HG02588 (cell line): ENCODE measurements around the gene ATP6V0B.

Experiments
- ATAC-seq: cut with Tn5 transposase; IDR thresholded peaks from one replicate; pipeline ENCODE4 v1.9.1; 2021; ENCODE audit warnings: mild to moderate bottlenecking, moderate library complexity; ENCODE audit not compliant: unreplicated experiment

The ATP6V0B gene

GRCh38 chr1:43974443-43975248 lies at the start of gene ATP6V0B:
Gene ATP6V0B (plus strand): TSS chr1:43974960. CDS start chr1:43975041, 81 bp downstream.
- ATAC-seq: peak; percentile 66

GRCh38 chr1:43925846-43926245 lies 48.9 kb upstream of the ATP6V0B start:
- ATAC-seq: no peak

- no peak for ATAC-seq
Measured at GRCh38 chr1:43930168-43930948, 44.4 kb upstream of the ATP6V0B start.

- no peak for ATAC-seq
Measured at GRCh38 chr1:43930949-43931275, 43.8 kb upstream of the ATP6V0B start.

GRCh38 chr1:43931711-43932660 lies 42.8 kb upstream of the ATP6V0B start:
- ATAC-seq: no peak

GRCh38 chr1:43932786-43933385 lies 41.9 kb upstream of the ATP6V0B start:
- ATAC-seq: no peak

- ATAC-seq: no peak
Measured at GRCh38 chr1:43933386-43934100, 41.2 kb upstream of the ATP6V0B start, which contains the start of gene ARTN. Gene ARTN (plus strand): TSS chr1:43933801. CDS start chr1:43935657, 1,856 bp downstream.

GRCh38 chr1:43934101-43934985 lies 40.4 kb upstream of the ATP6V0B start:
- ATAC-seq: no peak

GRCh38 chr1:43934986-43935324 lies 39.8 kb upstream of the ATP6V0B start:
- no peak for ATAC-seq

GRCh38 chr1:43935711-43936427 lies 38.9 kb upstream of the ATP6V0B start:
- ATAC-seq: no peak

- no peak for ATAC-seq
Measured at GRCh38 chr1:43936431-43937151, 38.2 kb upstream of the ATP6V0B start.

GRCh38 chr1:43937179-43937865 lies 37.4 kb upstream of the ATP6V0B start:
- no peak for ATAC-seq

- no peak for ATAC-seq
Measured at GRCh38 chr1:43938383-43938782, 36.4 kb upstream of the ATP6V0B start.

GRCh38 chr1:43938892-43939587 lies 35.7 kb upstream of the ATP6V0B start:
- no peak for ATAC-seq

GRCh38 chr1:43942411-43942810 lies 32.3 kb upstream of the ATP6V0B start:
- no peak for ATAC-seq

- no peak for ATAC-seq
Measured at GRCh38 chr1:43944860-43945259, 29.9 kb upstream of the ATP6V0B start.
